A673 (cell line): Measurements from ENCODE around the gene ZNF69. TPM values are rescaled to one million over a fixed set of nuclear protein-coding genes. Genes with fewer than 3 reads are reported as not detected.
"Not testable (repeated sequence)": the region's sequence is repeated elsewhere in the genome, so short reads cannot be mapped to it uniquely, and the experiment has no call there.

Experiments
- BruUV-seq: library from RNA; stranded (reverse); fragments of 400-500 nt; replicated peaks from 2 replicates; lab custom pipeline; 2021; lab: Mats Ljungman, UMichigan
- CTCF ChIA-PET: fragments of 300-600 bp; sonication (Branson Sonifier 250); formaldehyde crosslinking; loops from one replicate; lab custom pipeline; 2022; ENCODE audit warnings: antibody characterized with exemption; lab: Charles Lee
- POLR2A ChIA-PET: fragments of 300-600 bp; sonication (Branson Sonifier 250); formaldehyde crosslinking; loops from one replicate; lab custom pipeline; 2022; ENCODE audit warnings: antibody characterized with exemption; ENCODE audit not compliant: low non-redundant PET; lab: Charles Lee
- DNase-seq: peaks from one replicate; pipeline ENCODE4 v3.0.0-alpha.2; 2015; ENCODE audit warnings: low spot score
- H3K27ac ChIP-seq: fragments of 200-600 bp; sonication (generic); 2 replicates; pipeline ENCODE4 v1.5.1; 2016; ENCODE audit warnings: mixed run types, low read depth, mild to moderate bottlenecking, mixed read lengths, antibody characterized with exemption, low read length; ENCODE audit not compliant: poor library complexity, severe bottlenecking
- H3K27me3 ChIP-seq: fragments of 200-600 bp; sonication (generic); replicated peaks from 2 replicates; pipeline ENCODE4 v1.6.1; 2017; ENCODE audit warnings: mixed run types, low read depth, mild to moderate bottlenecking, mixed read lengths, antibody characterized with exemption, low read length; ENCODE audit not compliant: insufficient read depth, poor library complexity
- H3K36me3 ChIP-seq: fragments of 200-600 bp; sonication (generic); 2 replicates; pipeline ENCODE4 v1.6.1; 2016; ENCODE audit warnings: mixed run types, mild to moderate bottlenecking, mixed read lengths, antibody characterized with exemption, low read length; ENCODE audit not compliant: insufficient read depth, poor library complexity, severe bottlenecking
- H3K4me1 ChIP-seq: fragments of 200-600 bp; sonication (generic); 2 replicates; pipeline ENCODE4 v1.6.1; 2017; ENCODE audit warnings: mixed run types, mild to moderate bottlenecking, mixed read lengths, antibody characterized with exemption, low read length; ENCODE audit not compliant: insufficient read depth, poor library complexity, severe bottlenecking
- H3K4me3 ChIP-seq: fragments of 200-600 bp; sonication (generic); 2 replicates; pipeline ENCODE4 v1.5.1; 2016; ENCODE audit warnings: low read depth, mixed run types, mild to moderate bottlenecking, mixed read lengths, low read length; ENCODE audit not compliant: poor library complexity, severe bottlenecking
- H3K9me3 ChIP-seq: fragments of 200-600 bp; sonication (generic); 2 replicates; pipeline ENCODE4 v1.6.1; 2016; ENCODE audit warnings: mixed run types, low read depth, mild to moderate bottlenecking, mixed read lengths, antibody characterized with exemption, low read length; ENCODE audit not compliant: poor library complexity, severe bottlenecking
- CTCF ChIP-seq: fragments of 300-800, 200-600 bp; sonication (generic); conservative IDR thresholded peaks from 2 replicates; pipeline ENCODE4 v1.5.1; 2017; ENCODE audit warnings: low read depth, mild to moderate bottlenecking, antibody characterized with exemption, low read length, moderate library complexity, mixed read lengths
- EZH2 ChIP-seq: fragments of 200-600 bp; sonication (generic); IDR thresholded peaks from 2 replicates; pipeline ENCODE4 v1.6.1; 2017; ENCODE audit warnings: borderline replicate concordance, low read depth, mild to moderate bottlenecking, mixed read lengths, antibody characterized with exemption, low read length; ENCODE audit not compliant: poor library complexity, severe bottlenecking
- intact Hi-C: fragments of 100-400 bp; cut with micrococcal nuclease; formaldehyde crosslinking; loops from one replicate; pipeline ENCODE4 v1.10.0; 2022; ENCODE audit not compliant: unreplicated experiment
- total RNA-seq: library from RNA; stranded (reverse); gene quantifications from 2 replicates; pipeline ENCODE4 v1.2.3, GENCODE V29; 2021

Gene ZNF69
- total RNA-seq, 1 experiment from 2014 or later = 4.3 TPM

- no peak overlapping the region for H3K4me3 ChIP-seq
- DNase-seq = no peak
- ChIA-PET CTCF (no interaction called here), POLR2A (no interaction called here)
- H3K27ac ChIP-seq = no peak overlapping the region
- peaks cover 12% of the 10 kb centered on the region for H3K36me3 ChIP-seq
- peaks cover 14% of the 10 kb centered on the region for H3K9me3 ChIP-seq
- no peaks in the 10 kb centered on the region for H3K27me3 ChIP-seq
- no peaks in the 10 kb centered on the region for H3K4me1 ChIP-seq
- intact Hi-C loops = no loop called here
- no peak for TF ChIP-seq EZH2
- TF ChIP-seq CTCF = no peak
- BruUV-seq = no TSS peak
Observed at GRCh38 chr19:11931051-11931450, 43.5 kb downstream of the ZNF69 start.

DNA sequence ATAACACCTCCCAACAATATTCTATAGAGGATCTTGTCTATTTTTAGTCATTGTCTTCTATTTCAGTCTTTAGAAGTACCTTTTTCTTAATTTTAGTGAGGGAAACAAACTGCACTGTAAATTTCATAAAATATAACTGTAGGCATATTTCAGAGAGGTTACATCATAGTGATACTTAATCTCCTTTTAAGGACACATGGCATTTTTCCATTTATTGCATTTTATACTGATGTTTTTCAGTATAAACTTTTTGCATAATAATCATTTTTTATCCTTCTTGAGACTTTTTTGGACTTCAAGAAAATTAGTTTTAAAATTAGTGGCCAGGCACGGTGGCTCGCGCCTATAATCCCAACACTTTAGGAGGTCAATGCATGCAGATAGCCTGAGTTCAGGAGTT is 43.9 kb downstream of the ZNF69 start:
- CTCF ChIA-PET = no interaction called here
- H3K9me3 ChIP-seq = peaks cover 14% of the 10 kb centered on the region
- no peak overlapping the region for H3K27ac ChIP-seq
- no peak for TF ChIP-seq CTCF
- no peak for TF ChIP-seq EZH2
- no peaks in the 10 kb centered on the region for H3K27me3 ChIP-seq
- H3K4me3 ChIP-seq = no peak overlapping the region
- no peak for DNase-seq
- BruUV-seq = no TSS peak
- intact Hi-C loops = no loop called here
- no peaks in the 10 kb centered on the region for H3K4me1 ChIP-seq
- peaks cover 12% of the 10 kb centered on the region for H3K36me3 ChIP-seq
- POLR2A ChIA-PET = no interaction called here

DNA sequence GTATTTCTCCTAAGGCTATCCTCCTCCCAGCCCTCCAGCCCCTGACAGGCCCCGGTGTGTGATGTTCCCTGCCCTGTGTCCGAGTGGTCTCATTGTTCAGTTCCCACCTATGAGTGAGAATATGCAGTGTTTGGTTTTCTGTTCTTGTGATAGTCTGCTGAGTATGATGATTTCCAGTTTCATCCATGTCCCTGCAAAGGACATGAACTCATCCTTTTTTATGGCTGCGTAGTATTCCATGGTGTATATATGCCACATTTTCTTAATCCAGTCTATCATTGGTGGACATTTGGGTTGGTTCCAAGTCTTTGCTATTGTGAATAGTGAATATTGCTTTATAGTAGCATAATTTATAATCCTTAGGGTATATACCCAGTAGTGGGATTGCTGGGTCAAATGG is 48.2 kb downstream of the ZNF69 start:
- BruUV-seq, H3K27me3 ChIP-seq, CTCF ChIA-PET, H3K27ac ChIP-seq, H3K4me3 ChIP-seq, DNase-seq, H3K36me3 ChIP-seq, intact Hi-C loops, POLR2A ChIA-PET, H3K4me1 ChIP-seq: not testable (repeated sequence)
- H3K9me3 ChIP-seq = peaks cover 24% of the 10 kb centered on the region

GRCh38 chr19:11938383-11938782 is 50.8 kb downstream of the ZNF69 start:
- H3K36me3 ChIP-seq, DNase-seq, H3K27me3 ChIP-seq, H3K4me1 ChIP-seq, BruUV-seq, H3K27ac ChIP-seq, intact Hi-C loops, CTCF ChIA-PET, H3K4me3 ChIP-seq, POLR2A ChIA-PET: not testable (repeated sequence)
- peaks cover 42% of the 10 kb centered on the region for H3K9me3 ChIP-seq

DNA sequence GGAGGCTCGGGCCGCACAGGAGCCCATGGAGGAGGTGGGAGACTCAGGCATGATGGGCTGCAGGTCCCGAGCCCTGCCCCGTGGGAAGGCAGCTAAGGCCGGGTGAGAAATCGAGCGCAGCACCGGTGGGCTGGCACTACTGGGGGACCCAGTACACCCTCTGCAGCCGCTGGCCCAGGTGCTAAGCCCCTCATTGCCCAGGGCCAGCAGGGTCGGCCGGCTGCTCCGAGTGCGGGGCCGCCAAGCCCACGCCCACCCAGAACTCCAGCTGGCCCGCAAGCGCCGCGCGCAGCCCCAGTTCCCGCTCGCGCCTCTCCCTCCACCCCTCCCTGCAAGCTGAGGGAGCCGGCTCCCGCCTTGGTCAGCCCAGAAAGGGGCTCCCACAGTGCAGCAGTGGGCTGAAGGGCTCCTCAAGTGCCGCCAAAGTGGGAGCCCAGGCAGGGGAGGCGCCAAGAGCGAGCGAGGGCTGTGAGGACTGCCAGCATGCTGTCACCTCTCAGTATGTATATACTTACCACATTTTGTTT is 53.8 kb downstream of the ZNF69 start:
- POLR2A ChIA-PET, CTCF ChIA-PET, H3K27me3 ChIP-seq, DNase-seq, H3K4me3 ChIP-seq, H3K27ac ChIP-seq, BruUV-seq, intact Hi-C loops, H3K4me1 ChIP-seq: not testable (repeated sequence)
- Histone ChIP-seq H3K36me3 (peaks cover 10% of the 10 kb centered on the region), H3K9me3 (peaks cover 63% of the 10 kb centered on the region)
